Fibroblast of lung (primary cell): ENCODE data around the gene CTRL. TPM values are rescaled to one million over a fixed set of nuclear protein-coding genes. Genes with fewer than 3 reads are reported as not detected.

Experiments used
- DNase-seq, 2 donors: peaks; one replicate each; pipeline versions ENCODE4 v3.0.0 to v3.0.0-alpha.2; 2010; ENCODE audit warnings: low read depth in 2 of 2
- H2AFZ ChIP-seq: 2 replicates; pipeline ENCODE4 v1.5.1; 2012; ENCODE audit warnings: low read length, control low read depth, inconsistent platforms
- H3K27ac ChIP-seq: 2 replicates; pipeline ENCODE4 v1.5.1; 2011; ENCODE audit warnings: low read length, control low read depth; ENCODE audit not compliant: insufficient read depth
- H3K27me3 ChIP-seq: 2 replicates; pipeline ENCODE4 v1.5.1; 2011; ENCODE audit warnings: mild to moderate bottlenecking, low read length; ENCODE audit not compliant: control insufficient read depth, insufficient read depth
- H3K36me3 ChIP-seq: 2 replicates; pipeline ENCODE4 v1.5.1; 2011; ENCODE audit warnings: low read length; ENCODE audit not compliant: control insufficient read depth, insufficient read depth
- H3K4me1 ChIP-seq: 2 replicates; pipeline ENCODE4 v1.5.1; 2011; ENCODE audit warnings: low read length; ENCODE audit not compliant: control insufficient read depth, insufficient read depth; ENCODE audit errors: extremely low read depth
- H3K4me2 ChIP-seq: 2 replicates; pipeline ENCODE4 v1.5.1; 2011; ENCODE audit warnings: low read length, control low read depth; ENCODE audit not compliant: insufficient read depth; ENCODE audit errors: extremely low read depth
- H3K4me3 ChIP-seq, 4 experiments: fragments of 200-600 bp in 1 of 4; sonication (generic) in 1 of 4; replicated peaks in 1 of 4; 2 replicates each; pipeline ENCODE4 v1.5.1; 2011 to 2016; ENCODE audit warnings: low read length in 4 of 4, low read depth in 3 of 4, mild to moderate bottlenecking in 3 of 4, control low read depth in 2 of 4, inconsistent platforms in 1 of 4, mixed read lengths in 1 of 4; ENCODE audit not compliant: insufficient read depth in 1 of 4; ENCODE audit errors: control extremely low read depth in 1 of 4
- H3K79me2 ChIP-seq: 2 replicates; pipeline ENCODE4 v1.5.1; 2012; ENCODE audit warnings: mild to moderate bottlenecking, low read length, inconsistent platforms; ENCODE audit not compliant: control insufficient read depth, insufficient read depth
- H3K9ac ChIP-seq: 2 replicates; pipeline ENCODE4 v1.5.1; 2011; ENCODE audit warnings: mild to moderate bottlenecking, low read length, control low read depth; ENCODE audit not compliant: insufficient read depth
- H3K9me3 ChIP-seq: 2 replicates; pipeline ENCODE4 v1.5.1; 2012; ENCODE audit warnings: low read depth, low read length; ENCODE audit not compliant: control insufficient read depth, insufficient read depth
- H4K20me1 ChIP-seq: 2 replicates; pipeline ENCODE4 v1.5.1; 2011; ENCODE audit warnings: low read length; ENCODE audit not compliant: control insufficient read depth, insufficient read depth; ENCODE audit errors: extremely low read depth
- CTCF ChIP-seq, 2 donors: IDR thresholded peaks in 1 of 2; conservative IDR thresholded peaks in 1 of 2; 1 replicate in 1 of 2; 2 replicates in 1 of 2; pipeline ENCODE4 v1.5.1; 2011 to 2012; ENCODE audit warnings: low read length in 2 of 2, control low read depth in 1 of 2, inconsistent platforms in 1 of 2, low read depth in 1 of 2, mild to moderate bottlenecking in 1 of 2
- EZH2 ChIP-seq: IDR thresholded peaks from 2 replicates; pipeline ENCODE4 v1.5.1; 2012; ENCODE audit warnings: low read length, control low read depth, mild to moderate bottlenecking; ENCODE audit errors: missing control alignments
- polyA plus RNA-seq, 2 donors: library from polyadenylated mRNA; depleted of rRNA in 1 of 2; stranded (reverse) in 1 of 2; unstranded in 1 of 2; fragments of >200 nt; gene quantifications; 2 replicates each; pipeline ENCODE4 v1.2.1, GENCODE V29; 2011 to 2012; ENCODE audit warnings: missing spikeins in 1 of 2
- total RNA-seq: library from RNA; depleted of rRNA; stranded (reverse); fragments of >200 nt; gene quantifications from 2 replicates; pipeline ENCODE4 v1.2.1, GENCODE V29; 2014

The CTRL gene
- total and polyA plus RNA-seq, 2 donors (not counting 1 experiment from before 2014, with no cell fraction given), result 0.14 to 0.33 TPM

GRCh38 chr16:67883872-67884261 lies 47.8 kb downstream of the CTRL start:
- Histone ChIP-seq H3K36me3 (peaks cover 43% of the 10 kb centered on the region), H3K9me3 (no peaks in the 10 kb centered on the region), H3K4me1 (peaks cover 6% of the 10 kb centered on the region), H3K4me2 (no peak overlapping the region), H4K20me1 (peaks cover 4% of the 10 kb centered on the region), H3K27me3 (no peaks in the 10 kb centered on the region), H3K4me3 (no peak overlapping the region), H2AFZ (no peak overlapping the region), H3K79me2 (no peaks in the 10 kb centered on the region), H3K9ac (no peak overlapping the region), H3K27ac (no peak overlapping the region)
- TF ChIP-seq EZH2 (no peak), CTCF (conservative IDR thresholded peaks at IDR 0.05 in 1 of 2, IDR thresholded peaks at IDR 0.05 in 1 of 2; ENCODE audit: low read depth in 1 of 2, low read length in 2 of 2) (peak; percentile 67 to 77)
- peak; percentile 29 to 44 for DNase-seq

GRCh38 chr16:67883146-67883871 lies 48.4 kb downstream of the CTRL start:
- H3K4me1 ChIP-seq, result peaks cover 6% of the 10 kb centered on the region
- DNase-seq, result no peak
- no peaks in the 10 kb centered on the region for H3K27me3 ChIP-seq
- H3K9me3 ChIP-seq, result no peaks in the 10 kb centered on the region
- H3K79me2 ChIP-seq, result no peaks in the 10 kb centered on the region
- no peak overlapping the region for H3K4me2 ChIP-seq
- H3K27ac ChIP-seq, result no peak overlapping the region
- H3K9ac ChIP-seq, result no peak overlapping the region
- H4K20me1 ChIP-seq, result peaks cover 4% of the 10 kb centered on the region
- peaks cover 46% of the 10 kb centered on the region for H3K36me3 ChIP-seq
- H3K4me3 ChIP-seq, result no peak overlapping the region
- TF ChIP-seq CTCF (conservative IDR thresholded peaks at IDR 0.05 in 1 of 2, IDR thresholded peaks at IDR 0.05 in 1 of 2; ENCODE audit: low read depth in 1 of 2, low read length in 2 of 2) (no peak), EZH2 (no peak)
- H2AFZ ChIP-seq, result no peak overlapping the region

DNA sequence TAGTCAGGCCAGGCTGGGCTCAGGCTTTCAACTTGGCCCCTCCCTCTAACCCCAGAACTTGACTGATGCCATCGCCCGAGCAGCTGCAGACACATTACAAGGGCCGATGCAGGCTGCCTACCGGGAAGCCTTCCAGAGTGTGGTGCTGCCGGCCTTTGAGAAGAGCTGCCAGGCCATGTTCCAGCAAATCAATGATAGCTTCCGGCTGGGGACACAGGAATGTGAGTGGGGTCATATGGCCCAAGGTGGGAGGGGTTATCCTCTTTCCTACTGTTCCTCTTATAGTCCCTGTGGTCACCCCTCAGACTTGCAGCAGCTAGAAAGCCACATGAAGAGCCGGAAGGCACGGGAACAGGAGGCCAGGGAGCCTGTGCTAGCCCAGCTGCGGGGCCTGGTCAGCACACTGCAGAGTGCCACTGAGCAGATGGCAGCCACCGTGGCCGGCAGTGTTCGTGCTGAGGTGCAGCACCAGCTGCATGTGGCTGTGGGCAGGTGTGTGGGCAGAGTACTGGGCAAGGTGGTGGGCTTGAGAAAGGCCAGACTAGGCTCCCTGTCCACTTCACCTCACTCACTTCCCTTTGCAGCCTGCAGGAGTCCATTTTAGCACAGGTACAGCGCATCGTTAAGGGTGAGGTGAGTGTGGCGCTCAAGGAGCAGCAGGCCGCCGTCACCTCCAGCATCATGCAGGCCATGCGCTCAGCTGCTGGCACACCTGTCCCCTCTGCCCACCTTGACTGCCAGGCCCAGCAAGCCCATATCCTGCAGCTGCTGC lies 49.1 kb downstream of the CTRL start:
- no peak overlapping the region for H3K4me2 ChIP-seq
- no peak overlapping the region for H2AFZ ChIP-seq
- peak in 1 of 2 donors; percentile 29 for DNase-seq
- no peak overlapping the region for H3K4me3 ChIP-seq
- H3K9me3 ChIP-seq, result no peaks in the 10 kb centered on the region
- H4K20me1 ChIP-seq, result peaks cover 4% of the 10 kb centered on the region
- TF ChIP-seq CTCF (conservative IDR thresholded peaks at IDR 0.05 in 1 of 2, IDR thresholded peaks at IDR 0.05 in 1 of 2; ENCODE audit: low read depth in 1 of 2, low read length in 2 of 2), result no peak
- no peak for TF ChIP-seq EZH2
- no peaks in the 10 kb centered on the region for H3K79me2 ChIP-seq
- no peak overlapping the region for H3K27ac ChIP-seq
- H3K9ac ChIP-seq, result no peak overlapping the region
- no peaks in the 10 kb centered on the region for H3K27me3 ChIP-seq
- H3K36me3 ChIP-seq, result peaks cover 52% of the 10 kb centered on the region
- peaks cover 6% of the 10 kb centered on the region for H3K4me1 ChIP-seq
